AG04450 (cell line): ENCODE results near the gene TRIO. TPM values are rescaled to one million over a fixed set of nuclear protein-coding genes. Genes with fewer than 3 reads are reported as not detected.

Experiments used
- CTCF ChIA-PET: fragments of 300-600, 350-600 bp; formaldehyde crosslinking; extraction: SDS; loops from one replicate; lab custom pipeline; 2022; ENCODE audit warnings: antibody characterized with exemption, inconsistent platforms; lab: Charles Lee
- POLR2A ChIA-PET: fragments of 350-600 bp; formaldehyde crosslinking; extraction: SDS; loops from one replicate; lab custom pipeline; 2021; ENCODE audit warnings: antibody characterized with exemption, inconsistent platforms; lab: Yijun Ruan, JAX
- DNase-seq: peaks from one replicate; pipeline ENCODE4 v3.0.0-alpha.2; 2011; ENCODE audit warnings: low read depth, low spot score
- H3K27ac ChIP-seq: one replicate; pipeline ENCODE4 v1.5.1; 2012; ENCODE audit warnings: low read depth, low read length, control low read depth
- H3K27me3 ChIP-seq: one replicate; pipeline ENCODE4 v1.6.0; 2012; ENCODE audit warnings: low read length; ENCODE audit not compliant: control insufficient read depth, insufficient read depth
- H3K4me3 ChIP-seq: 2 replicates; pipeline ENCODE4 v1.5.1; 2011; ENCODE audit warnings: mild to moderate bottlenecking, low read depth, low read length, control low read depth
- H3K9me3 ChIP-seq: 2 replicates; pipeline ENCODE4 v1.5.1; 2012; ENCODE audit warnings: low read length; ENCODE audit not compliant: control insufficient read depth, insufficient read depth
- polyA plus RNA-seq: library from polyadenylated mRNA; depleted of rRNA; stranded (reverse); fragments of >200 nt; gene quantifications from 2 replicates; pipeline ENCODE4 v1.2.3, GENCODE V29; 2011
- TF ChIP-seq, protein P1 (sequence below): IDR thresholded peaks from 2 replicates; pipeline ENCODE4 v1.5.1; 2011; ENCODE audit warnings: low read depth, low read length, control low read depth, inconsistent platforms

TRIO gene
- polyA plus RNA-seq, 1 experiment, result 268 TPM

DNA sequence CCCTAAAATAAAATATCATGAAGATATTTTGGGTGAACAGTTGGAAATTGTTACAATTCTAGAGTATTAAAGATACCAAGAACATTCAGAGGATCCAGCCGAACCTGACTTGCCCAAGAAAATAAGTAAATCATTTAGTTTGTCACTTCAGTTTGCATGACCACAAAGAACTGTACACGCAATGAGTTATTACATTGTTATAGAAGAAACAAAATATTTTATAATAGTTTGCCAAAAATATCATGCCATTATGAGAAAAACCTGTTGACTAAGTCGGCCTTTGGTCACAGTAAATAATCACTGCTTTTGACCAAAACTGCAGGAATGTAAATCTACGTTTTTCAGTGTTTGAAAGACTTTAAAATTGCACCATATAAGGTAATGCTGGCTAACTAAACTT is 27.9 kb downstream of the TRIO start:
- ChIA-PET CTCF (interaction anchor here (0.6 to 1.0 kb wide), 2 partner anchors 177 to 514 kb away, joined by 3 to 7 read pairs; no protein-coding TSS in a partner anchor), POLR2A (interaction anchor here (0.6 to 2.8 kb wide), 4 partner anchors 15 to 69 kb away, joined by 3 to 13 read pairs (median 6); partner anchors contain the start of gene TRIO)
- no peaks in the 10 kb centered on the region; the same call in 1 of the 2 replicates for H3K9me3 ChIP-seq
- peak overlapping the region; percentile 78 for H3K27ac ChIP-seq
- no peaks in the 10 kb centered on the region for H3K27me3 ChIP-seq
- TF ChIP-seq, protein P1, sequence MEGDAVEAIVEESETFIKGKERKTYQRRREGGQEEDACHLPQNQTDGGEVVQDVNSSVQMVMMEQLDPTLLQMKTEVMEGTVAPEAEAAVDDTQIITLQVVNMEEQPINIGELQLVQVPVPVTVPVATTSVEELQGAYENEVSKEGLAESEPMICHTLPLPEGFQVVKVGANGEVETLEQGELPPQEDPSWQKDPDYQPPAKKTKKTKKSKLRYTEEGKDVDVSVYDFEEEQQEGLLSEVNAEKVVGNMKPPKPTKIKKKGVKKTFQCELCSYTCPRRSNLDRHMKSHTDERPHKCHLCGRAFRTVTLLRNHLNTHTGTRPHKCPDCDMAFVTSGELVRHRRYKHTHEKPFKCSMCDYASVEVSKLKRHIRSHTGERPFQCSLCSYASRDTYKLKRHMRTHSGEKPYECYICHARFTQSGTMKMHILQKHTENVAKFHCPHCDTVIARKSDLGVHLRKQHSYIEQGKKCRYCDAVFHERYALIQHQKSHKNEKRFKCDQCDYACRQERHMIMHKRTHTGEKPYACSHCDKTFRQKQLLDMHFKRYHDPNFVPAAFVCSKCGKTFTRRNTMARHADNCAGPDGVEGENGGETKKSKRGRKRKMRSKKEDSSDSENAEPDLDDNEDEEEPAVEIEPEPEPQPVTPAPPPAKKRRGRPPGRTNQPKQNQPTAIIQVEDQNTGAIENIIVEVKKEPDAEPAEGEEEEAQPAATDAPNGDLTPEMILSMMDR, result no peak
- no peak for DNase-seq
- peak overlapping the region; percentile 20; the same call in 1 of the 2 replicates for H3K4me3 ChIP-seq

DNA sequence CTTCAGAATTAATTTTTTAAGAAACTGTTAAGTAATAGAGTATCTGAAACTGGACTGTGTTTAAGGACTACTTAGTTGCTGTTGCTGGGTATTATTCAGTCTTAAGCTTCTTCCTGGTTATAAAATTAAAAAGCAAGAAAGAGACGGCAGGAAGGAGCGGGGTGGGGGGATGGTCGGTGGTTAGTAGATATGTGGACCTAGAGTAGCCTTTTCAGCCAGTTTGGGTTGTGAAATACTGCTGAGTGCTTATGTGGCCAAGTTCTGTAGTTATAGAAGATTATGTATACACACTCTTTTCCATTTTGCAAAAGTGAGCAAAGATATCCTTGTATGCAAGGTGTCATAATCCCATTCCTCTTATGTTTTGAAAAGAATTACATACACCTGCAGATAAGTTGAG is 28.5 kb downstream of the TRIO start:
- TF ChIP-seq, protein P1, result no peak
- peak overlapping the region; percentile 20 for H3K4me3 ChIP-seq
- no peaks in the 10 kb centered on the region for H3K27me3 ChIP-seq
- ChIA-PET POLR2A (interaction anchor here (0.6 to 2.8 kb wide), 4 partner anchors 15 to 69 kb away, joined by 3 to 13 read pairs (median 6); partner anchors contain the start of gene TRIO), CTCF (interaction anchor here (0.6 to 1.0 kb wide), 3 partner anchors 99 to 514 kb away, joined by 3 to 7 read pairs (median 3); no protein-coding TSS in a partner anchor)
- peaks cover 2% of the 10 kb centered on the region; the same call in 1 of the 2 replicates for H3K9me3 ChIP-seq
- H3K27ac ChIP-seq, result peak overlapping the region; percentile 78
- DNase-seq, result no peak

DNA sequence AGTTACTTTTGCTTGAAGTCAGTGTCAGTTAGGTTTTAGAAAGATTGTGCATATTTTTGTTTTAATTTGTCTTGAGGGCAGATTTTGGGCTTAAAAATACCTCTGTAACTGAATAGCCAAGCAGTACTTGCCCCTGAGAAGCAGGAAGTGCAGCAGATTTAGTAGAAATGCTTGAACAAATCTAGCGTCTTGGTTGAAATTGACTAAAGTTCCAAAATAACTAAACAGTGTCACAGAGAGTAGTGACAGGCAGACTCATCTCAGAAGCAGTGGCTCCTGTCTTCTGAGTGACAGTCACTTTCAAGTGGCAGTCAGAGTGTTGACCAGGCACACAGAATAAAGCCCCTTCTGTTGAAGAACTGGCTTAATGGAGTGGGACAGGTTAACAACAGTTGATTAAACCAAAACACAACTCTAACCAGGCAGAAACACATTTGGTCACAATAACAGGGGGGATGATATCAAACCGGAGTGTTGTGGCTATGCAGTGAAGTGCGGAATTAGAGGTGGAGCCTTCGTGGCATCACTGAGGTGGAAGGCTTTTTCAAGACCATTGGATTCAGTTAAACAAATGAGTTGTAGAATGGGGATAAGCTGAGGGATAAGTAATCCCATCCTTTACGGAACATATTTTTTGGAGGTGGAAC is 29.1 kb downstream of the TRIO start:
- TF ChIP-seq, protein P1, result no peak
- POLR2A ChIA-PET, result interaction anchor here (2.8 kb wide), 1 partner anchor 16 kb away, joined by 13 read pairs; no protein-coding TSS in a partner anchor
- CTCF ChIA-PET, result interaction anchor here (0.7 to 1.0 kb wide), 2 partner anchors 99 to 178 kb away, joined by 3 to 7 read pairs; no protein-coding TSS in a partner anchor
- Histone ChIP-seq H3K9me3 (peaks cover 2% of the 10 kb centered on the region; the same call in 1 of the 2 replicates), H3K4me3 (no peak overlapping the region), H3K27ac (peak overlapping the region; percentile 68), H3K27me3 (no peaks in the 10 kb centered on the region)
- DNase-seq, result no peak

DNA sequence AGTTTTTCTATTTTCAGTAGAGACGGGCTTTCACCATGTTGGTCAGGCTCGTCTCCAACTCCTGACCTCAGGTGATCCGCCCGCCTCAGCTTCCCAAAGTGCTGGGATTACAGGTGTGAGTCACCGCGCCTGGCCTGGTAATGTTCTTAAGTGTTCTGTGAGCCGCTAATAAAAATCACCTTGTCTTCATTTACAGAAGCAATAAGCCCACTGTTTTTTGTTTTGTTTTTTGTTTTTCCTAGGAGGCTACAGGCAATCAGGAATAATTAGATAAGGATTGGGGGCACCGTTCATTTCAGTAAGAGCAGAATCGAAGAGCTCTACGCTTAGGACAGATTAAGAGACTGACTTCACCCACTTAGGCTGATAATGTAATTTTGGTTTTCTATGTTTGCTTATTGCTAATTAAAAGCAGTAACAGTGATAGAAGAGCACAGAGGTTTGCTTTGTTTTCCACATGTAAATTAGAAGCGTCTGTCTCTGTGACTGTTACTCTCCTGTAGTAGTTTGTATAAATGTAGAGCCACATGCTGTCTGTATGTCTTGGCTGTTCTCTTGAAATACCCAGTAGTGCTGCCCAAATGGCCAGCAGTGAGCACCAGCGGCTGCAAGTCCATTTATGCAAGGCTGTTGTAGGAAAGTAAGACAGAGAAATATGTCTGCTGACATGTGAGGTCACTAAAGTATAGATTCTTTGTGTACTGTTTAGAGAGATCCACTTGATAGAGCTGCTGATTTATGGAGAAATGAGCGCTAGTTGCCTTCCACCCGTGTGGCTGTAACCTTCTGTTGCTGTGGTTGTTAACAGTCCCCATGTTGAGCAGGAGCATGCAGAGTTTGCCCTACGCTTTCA is 30.5 kb downstream of the TRIO start:
- H3K27ac ChIP-seq, result peak overlapping the region; percentile 66
- H3K9me3 ChIP-seq, result peaks cover 2% of the 10 kb centered on the region; the same call in 1 of the 2 replicates
- peak overlapping the region; percentile 10; the same call in 1 of the 2 replicates for H3K4me3 ChIP-seq
- no peaks in the 10 kb centered on the region for H3K27me3 ChIP-seq
- TF ChIP-seq, protein P1, result no peak
- no peak for DNase-seq
- POLR2A ChIA-PET, result interaction anchor here (0.6 to 1.0 kb wide), 3 partner anchors 17 to 128 kb away, joined by 3 to 5 read pairs (median 4); no protein-coding TSS in a partner anchor
- CTCF ChIA-PET, result interaction anchor here (0.7 to 0.8 kb wide), 2 partner anchors 20 to 21 kb away, joined by 3 to 6 read pairs; no protein-coding TSS in a partner anchor
